ENCODE data around the gene ATP1A3. TPM values are rescaled to one million over a fixed set of nuclear protein-coding genes. Genes with fewer than 3 reads are reported as not detected.

Gene ATP1A3
- total RNA-seq, 2 experiments from 2014 or later, result 3.2 to 4.6 TPM

DNA sequence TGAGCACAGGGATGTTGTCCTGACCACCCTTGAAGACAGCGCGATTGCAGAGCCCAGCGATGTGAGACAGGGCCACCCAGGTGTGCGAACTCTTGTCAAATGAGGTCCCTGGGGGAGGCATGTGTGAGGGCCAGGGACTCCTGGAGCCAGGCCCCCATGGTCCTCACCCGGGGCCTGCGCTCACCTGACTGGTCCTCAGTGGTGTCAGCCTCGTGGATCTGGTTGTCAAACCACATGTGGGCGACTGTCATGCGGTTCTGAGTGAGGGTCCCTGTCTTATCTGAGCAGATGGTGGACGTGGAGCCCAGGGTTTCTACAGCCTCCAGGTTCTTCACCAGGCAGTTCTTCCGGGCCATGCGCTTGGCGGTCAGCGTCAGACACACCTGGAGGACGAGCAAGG, 12.3 kb downstream of the ATP1A3 start:
- Mint-ChIP-seq H3K27ac (no peak overlapping the region), H3K9me3 (no peaks in the 10 kb centered on the region), H3K4me3 (no peak overlapping the region), H3K36me3 (ENCODE audit: low read depth) (peaks cover 5% of the 10 kb centered on the region), H3K4me1 (ENCODE audit: low read depth) (no peaks in the 10 kb centered on the region), H3K27me3 (no peaks in the 10 kb centered on the region)
- CTCF ChIA-PET, result no interaction called here
- no peaks in the 10 kb centered on the region for H3K4me1 ChIP-seq (ENCODE audit: insufficient read depth, low read length)
- no peak overlapping the region for H3K27ac ChIP-seq (ENCODE audit: low read depth in 1 of 2, low read length in 2 of 2)
- POLR2A ChIA-PET, result no interaction called here
- DNase-seq (no peak), ATAC-seq (ENCODE audit: poor library complexity) (no peak)
- no peak overlapping the region for H3K4me3 ChIP-seq (ENCODE audit: low read length)
- intact Hi-C loops (cut with DNase I, micrococcal nuclease), result no loop called here
- H3K36me3 ChIP-seq (ENCODE audit: insufficient read depth, low read length), result no peaks in the 10 kb centered on the region
- TF ChIP-seq, protein P1, sequence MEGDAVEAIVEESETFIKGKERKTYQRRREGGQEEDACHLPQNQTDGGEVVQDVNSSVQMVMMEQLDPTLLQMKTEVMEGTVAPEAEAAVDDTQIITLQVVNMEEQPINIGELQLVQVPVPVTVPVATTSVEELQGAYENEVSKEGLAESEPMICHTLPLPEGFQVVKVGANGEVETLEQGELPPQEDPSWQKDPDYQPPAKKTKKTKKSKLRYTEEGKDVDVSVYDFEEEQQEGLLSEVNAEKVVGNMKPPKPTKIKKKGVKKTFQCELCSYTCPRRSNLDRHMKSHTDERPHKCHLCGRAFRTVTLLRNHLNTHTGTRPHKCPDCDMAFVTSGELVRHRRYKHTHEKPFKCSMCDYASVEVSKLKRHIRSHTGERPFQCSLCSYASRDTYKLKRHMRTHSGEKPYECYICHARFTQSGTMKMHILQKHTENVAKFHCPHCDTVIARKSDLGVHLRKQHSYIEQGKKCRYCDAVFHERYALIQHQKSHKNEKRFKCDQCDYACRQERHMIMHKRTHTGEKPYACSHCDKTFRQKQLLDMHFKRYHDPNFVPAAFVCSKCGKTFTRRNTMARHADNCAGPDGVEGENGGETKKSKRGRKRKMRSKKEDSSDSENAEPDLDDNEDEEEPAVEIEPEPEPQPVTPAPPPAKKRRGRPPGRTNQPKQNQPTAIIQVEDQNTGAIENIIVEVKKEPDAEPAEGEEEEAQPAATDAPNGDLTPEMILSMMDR (IDR thresholded peaks at IDR 0.05), result no peak
- no peaks in the 10 kb centered on the region for H3K9me3 ChIP-seq (ENCODE audit: control insufficient read depth in 1 of 2, insufficient read depth in 1 of 2, low read length in 2 of 2)
- no peaks in the 10 kb centered on the region for H3K27me3 ChIP-seq (ENCODE audit: control insufficient read depth in 1 of 2, insufficient read depth in 2 of 2, low read length in 2 of 2)

DNA sequence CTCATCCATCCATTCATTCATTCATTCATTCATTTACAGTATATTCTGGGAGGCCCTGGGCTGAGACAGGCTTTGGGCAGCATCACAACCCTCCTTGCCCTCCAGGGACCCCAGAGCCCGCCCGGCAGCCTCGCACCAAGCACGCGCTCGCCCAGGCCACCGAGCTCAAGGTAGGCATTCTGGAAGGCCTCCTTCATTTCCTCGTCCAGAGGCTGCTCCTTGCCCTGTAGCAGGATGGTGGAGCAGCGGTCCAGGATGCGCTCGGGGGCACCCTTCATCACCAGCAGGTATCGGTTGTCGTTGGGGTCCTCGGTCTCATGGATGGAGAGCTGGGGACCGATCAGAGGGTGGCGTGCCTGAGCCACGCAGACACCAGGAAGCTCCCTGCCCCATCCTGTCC, 15.6 kb downstream of the ATP1A3 start:
- CTCF ChIA-PET, result no interaction called here
- H3K4me3 Mint-ChIP-seq, result no peak overlapping the region
- no peak for DNase-seq
- TF ChIP-seq, protein P1 (IDR thresholded peaks at IDR 0.05), result no peak
- Histone ChIP-seq H3K4me3 (ENCODE audit: low read length) (no peak overlapping the region), H3K36me3 (ENCODE audit: insufficient read depth, low read length) (no peaks in the 10 kb centered on the region), H3K4me1 (ENCODE audit: insufficient read depth, low read length) (no peaks in the 10 kb centered on the region), H3K9me3 (ENCODE audit: control insufficient read depth in 1 of 2, insufficient read depth in 1 of 2, low read length in 2 of 2) (no peaks in the 10 kb centered on the region), H3K27me3 (ENCODE audit: control insufficient read depth in 1 of 2, insufficient read depth in 2 of 2, low read length in 2 of 2) (no peaks in the 10 kb centered on the region), H3K27ac (ENCODE audit: low read depth in 1 of 2, low read length in 2 of 2) (no peak overlapping the region)
- no peaks in the 10 kb centered on the region for H3K36me3 Mint-ChIP-seq (ENCODE audit: low read depth)
- no peak overlapping the region for H3K27ac Mint-ChIP-seq
- POLR2A ChIA-PET, result no interaction called here
- intact Hi-C loops (cut with DNase I, micrococcal nuclease), result no loop called here
- no peaks in the 10 kb centered on the region for H3K27me3 Mint-ChIP-seq
- ATAC-seq (ENCODE audit: poor library complexity), result no peak
- no peaks in the 10 kb centered on the region for H3K4me1 Mint-ChIP-seq (ENCODE audit: low read depth)
- H3K9me3 Mint-ChIP-seq, result no peaks in the 10 kb centered on the region

DNA sequence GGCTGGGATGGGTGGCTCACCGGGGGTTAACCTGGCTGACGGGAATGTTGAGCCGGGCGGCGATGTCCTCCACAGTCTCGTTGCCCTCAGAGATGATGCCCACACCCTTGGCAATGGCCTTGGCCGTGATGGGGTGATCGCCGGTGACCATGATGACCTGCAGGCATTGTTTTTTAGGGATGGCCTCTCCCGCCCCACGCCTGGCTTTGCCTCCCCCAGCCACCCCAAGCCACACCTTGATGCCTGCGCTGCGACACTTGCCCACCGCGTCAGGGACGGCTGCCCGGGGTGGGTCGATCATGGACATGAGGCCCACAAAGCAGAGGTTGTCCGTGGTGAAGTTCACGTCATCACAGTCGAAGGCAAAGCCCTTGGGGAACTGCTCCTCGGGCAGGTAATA, 16.1 kb downstream of the ATP1A3 start:
- ChIA-PET CTCF (no interaction called here), POLR2A (no interaction called here)
- ATAC-seq (ENCODE audit: poor library complexity) (no peak), DNase-seq (no peak)
- no peaks in the 10 kb centered on the region for H3K4me1 ChIP-seq (ENCODE audit: insufficient read depth, low read length)
- H3K4me3 ChIP-seq (ENCODE audit: low read length), result no peak overlapping the region
- H3K9me3 Mint-ChIP-seq, result no peaks in the 10 kb centered on the region
- no peaks in the 10 kb centered on the region for H3K27me3 Mint-ChIP-seq
- H3K9me3 ChIP-seq (ENCODE audit: control insufficient read depth in 1 of 2, insufficient read depth in 1 of 2, low read length in 2 of 2), result no peaks in the 10 kb centered on the region
- no peak overlapping the region for H3K27ac ChIP-seq (ENCODE audit: low read depth in 1 of 2, low read length in 2 of 2)
- TF ChIP-seq, protein P1 (IDR thresholded peaks at IDR 0.05), result no peak
- no peaks in the 10 kb centered on the region for H3K27me3 ChIP-seq (ENCODE audit: control insufficient read depth in 1 of 2, insufficient read depth in 2 of 2, low read length in 2 of 2)
- no peaks in the 10 kb centered on the region for H3K4me1 Mint-ChIP-seq (ENCODE audit: low read depth)
- intact Hi-C loops (cut with DNase I, micrococcal nuclease), result no loop called here
- no peak overlapping the region for H3K4me3 Mint-ChIP-seq
- H3K36me3 ChIP-seq (ENCODE audit: insufficient read depth, low read length), result no peaks in the 10 kb centered on the region
- no peak overlapping the region for H3K27ac Mint-ChIP-seq
- no peaks in the 10 kb centered on the region for H3K36me3 Mint-ChIP-seq (ENCODE audit: low read depth)

Measured in CD4-positive, alpha-beta T cell (primary cell).